Measurements from ENCODE around the gene SRP68.
"Not testable (repeated sequence)": the region's sequence is repeated elsewhere in the genome, so short reads cannot be mapped to it uniquely, and the experiment has no call there.

The SRP68 gene

DNA sequence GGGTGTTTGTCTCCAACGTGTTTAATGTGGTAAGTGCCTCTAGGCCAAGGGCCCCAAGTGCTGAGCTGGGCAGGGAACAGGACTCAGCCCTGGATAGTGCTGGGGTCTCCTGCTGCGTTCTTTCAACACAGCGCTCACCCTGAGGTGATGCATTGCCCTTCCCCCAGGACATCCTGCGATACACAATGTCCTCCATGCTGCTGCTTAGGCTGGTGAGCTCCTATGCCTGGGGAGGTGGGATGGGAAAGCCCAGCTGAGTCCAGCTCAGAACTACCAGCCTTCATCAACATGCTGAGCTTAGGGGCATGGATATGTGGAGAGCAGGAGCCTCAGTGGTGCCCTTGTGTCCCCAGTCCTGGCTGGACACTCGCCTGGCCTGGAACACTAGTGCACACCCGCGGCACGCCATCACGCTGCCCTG lies 7.2 kb upstream of the SRP68 start:
- TF ChIP-seq ZFP3 (CRISPR knock-in tag; IDR thresholded peaks at IDR 0.05) (no peak), ZNF8 (CRISPR knock-in tag; IDR thresholded peaks at IDR 0.05) (no peak), ISL1 (CRISPR knock-in tag; IDR thresholded peaks at IDR 0.05) (no peak), RARB (CRISPR knock-in tag; IDR thresholded peaks at IDR 0.05) (no peak), ZNF565 (CRISPR knock-in tag; conservative IDR thresholded peaks at IDR 0.05; ENCODE audit: low read depth) (no peak), SNAI2 (CRISPR knock-in tag; IDR thresholded peaks at IDR 0.05) (no peak), ZNF70 (CRISPR knock-in tag; IDR thresholded peaks at IDR 0.05) (no peak)
- TF ChIP-seq, protein P1, sequence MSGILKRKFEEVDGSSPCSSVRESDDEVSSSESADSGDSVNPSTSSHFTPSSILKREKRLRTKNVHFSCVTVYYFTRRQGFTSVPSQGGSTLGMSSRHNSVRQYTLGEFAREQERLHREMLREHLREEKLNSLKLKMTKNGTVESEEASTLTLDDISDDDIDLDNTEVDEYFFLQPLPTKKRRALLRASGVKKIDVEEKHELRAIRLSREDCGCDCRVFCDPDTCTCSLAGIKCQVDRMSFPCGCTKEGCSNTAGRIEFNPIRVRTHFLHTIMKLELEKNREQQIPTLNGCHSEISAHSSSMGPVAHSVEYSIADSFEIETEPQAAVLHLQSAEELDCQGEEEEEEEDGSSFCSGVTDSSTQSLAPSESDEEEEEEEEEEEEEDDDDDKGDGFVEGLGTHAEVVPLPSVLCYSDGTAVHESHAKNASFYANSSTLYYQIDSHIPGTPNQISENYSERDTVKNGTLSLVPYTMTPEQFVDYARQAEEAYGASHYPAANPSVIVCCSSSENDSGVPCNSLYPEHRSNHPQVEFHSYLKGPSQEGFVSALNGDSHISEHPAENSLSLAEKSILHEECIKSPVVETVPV (CRISPR knock-in tag; IDR thresholded peaks at IDR 0.05) = no peak; the same call in 1 of the 2 replicates
- TF ChIP-seq, protein P2, sequence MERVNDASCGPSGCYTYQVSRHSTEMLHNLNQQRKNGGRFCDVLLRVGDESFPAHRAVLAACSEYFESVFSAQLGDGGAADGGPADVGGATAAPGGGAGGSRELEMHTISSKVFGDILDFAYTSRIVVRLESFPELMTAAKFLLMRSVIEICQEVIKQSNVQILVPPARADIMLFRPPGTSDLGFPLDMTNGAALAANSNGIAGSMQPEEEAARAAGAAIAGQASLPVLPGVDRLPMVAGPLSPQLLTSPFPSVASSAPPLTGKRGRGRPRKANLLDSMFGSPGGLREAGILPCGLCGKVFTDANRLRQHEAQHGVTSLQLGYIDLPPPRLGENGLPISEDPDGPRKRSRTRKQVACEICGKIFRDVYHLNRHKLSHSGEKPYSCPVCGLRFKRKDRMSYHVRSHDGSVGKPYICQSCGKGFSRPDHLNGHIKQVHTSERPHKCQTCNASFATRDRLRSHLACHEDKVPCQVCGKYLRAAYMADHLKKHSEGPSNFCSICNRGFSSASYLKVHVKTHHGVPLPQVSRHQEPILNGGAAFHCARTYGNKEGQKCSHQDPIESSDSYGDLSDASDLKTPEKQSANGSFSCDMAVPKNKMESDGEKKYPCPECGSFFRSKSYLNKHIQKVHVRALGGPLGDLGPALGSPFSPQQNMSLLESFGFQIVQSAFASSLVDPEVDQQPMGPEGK (CRISPR knock-in tag; IDR thresholded peaks at IDR 0.05; ENCODE audit: borderline replicate concordance) = no peak
- TF ChIP-seq, protein P3, sequence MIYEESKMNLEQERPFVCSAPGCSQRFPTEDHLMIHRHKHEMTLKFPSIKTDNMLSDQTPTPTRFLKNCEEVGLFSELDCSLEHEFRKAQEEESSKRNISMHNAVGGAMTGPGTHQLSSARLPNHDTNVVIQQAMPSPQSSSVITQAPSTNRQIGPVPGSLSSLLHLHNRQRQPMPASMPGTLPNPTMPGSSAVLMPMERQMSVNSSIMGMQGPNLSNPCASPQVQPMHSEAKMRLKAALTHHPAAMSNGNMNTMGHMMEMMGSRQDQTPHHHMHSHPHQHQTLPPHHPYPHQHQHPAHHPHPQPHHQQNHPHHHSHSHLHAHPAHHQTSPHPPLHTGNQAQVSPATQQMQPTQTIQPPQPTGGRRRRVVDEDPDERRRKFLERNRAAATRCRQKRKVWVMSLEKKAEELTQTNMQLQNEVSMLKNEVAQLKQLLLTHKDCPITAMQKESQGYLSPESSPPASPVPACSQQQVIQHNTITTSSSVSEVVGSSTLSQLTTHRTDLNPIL (CRISPR knock-in tag; IDR thresholded peaks at IDR 0.05; ENCODE audit: low read depth) = no peak

DNA sequence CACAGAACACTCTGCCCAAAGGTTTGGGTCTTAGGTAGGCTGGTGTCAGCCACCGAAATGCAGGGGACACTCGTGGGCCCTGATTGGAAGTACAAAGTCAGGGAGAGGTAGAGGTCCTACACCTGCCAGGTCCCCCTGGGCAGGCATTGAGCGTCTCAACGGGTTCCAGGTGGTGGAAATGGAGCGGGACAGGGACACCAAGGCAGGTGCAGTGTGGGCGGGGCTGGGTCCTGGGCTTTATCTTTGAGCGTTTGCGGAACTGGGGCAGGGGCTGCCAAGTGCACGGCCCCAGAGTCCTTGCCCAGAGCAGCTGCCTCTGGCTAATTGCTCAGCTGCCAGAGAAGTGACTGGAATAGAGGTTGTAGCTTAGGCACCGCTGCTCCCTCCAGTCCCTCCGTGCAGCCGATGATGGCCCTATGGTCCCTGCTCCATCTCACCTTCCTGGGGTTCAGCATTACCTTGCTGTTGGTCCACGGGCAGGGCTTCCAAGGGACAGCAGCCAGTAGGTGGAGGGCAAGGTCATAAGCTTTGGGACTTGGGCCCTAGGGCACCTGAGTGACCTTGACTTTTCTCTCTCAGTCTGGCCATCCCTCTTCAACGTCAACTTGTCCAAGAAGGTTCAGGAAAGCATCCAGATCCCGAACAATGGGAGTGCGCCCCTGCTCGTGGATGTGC lies 6.7 kb upstream of the SRP68 start, which contains the start of gene ZACN:
ZACN (plus strand) TSS at position 323 of the 675 bp plus-strand sequence; CDS start at position 406, 83 bp downstream.
- ATAC-seq = peak; percentile 1; the same call in 2 of the 3 replicates
- TF ChIP-seq PPARA (CRISPR knock-in tag; IDR thresholded peaks at IDR 0.05; ENCODE audit: borderline replicate concordance) (no peak), ZFP3 (CRISPR knock-in tag; IDR thresholded peaks at IDR 0.05) (no peak), GLIS3 (CRISPR knock-in tag; IDR thresholded peaks at IDR 0.05) (no peak), ZNF565 (CRISPR knock-in tag; conservative IDR thresholded peaks at IDR 0.05; ENCODE audit: low read depth) (no peak), ARNTL (CRISPR knock-in tag; IDR thresholded peaks at IDR 0.05; ENCODE audit: borderline replicate concordance, low read depth) (no peak), RARB (CRISPR knock-in tag; IDR thresholded peaks at IDR 0.05) (no peak)
- TF ChIP-seq, protein P4, sequence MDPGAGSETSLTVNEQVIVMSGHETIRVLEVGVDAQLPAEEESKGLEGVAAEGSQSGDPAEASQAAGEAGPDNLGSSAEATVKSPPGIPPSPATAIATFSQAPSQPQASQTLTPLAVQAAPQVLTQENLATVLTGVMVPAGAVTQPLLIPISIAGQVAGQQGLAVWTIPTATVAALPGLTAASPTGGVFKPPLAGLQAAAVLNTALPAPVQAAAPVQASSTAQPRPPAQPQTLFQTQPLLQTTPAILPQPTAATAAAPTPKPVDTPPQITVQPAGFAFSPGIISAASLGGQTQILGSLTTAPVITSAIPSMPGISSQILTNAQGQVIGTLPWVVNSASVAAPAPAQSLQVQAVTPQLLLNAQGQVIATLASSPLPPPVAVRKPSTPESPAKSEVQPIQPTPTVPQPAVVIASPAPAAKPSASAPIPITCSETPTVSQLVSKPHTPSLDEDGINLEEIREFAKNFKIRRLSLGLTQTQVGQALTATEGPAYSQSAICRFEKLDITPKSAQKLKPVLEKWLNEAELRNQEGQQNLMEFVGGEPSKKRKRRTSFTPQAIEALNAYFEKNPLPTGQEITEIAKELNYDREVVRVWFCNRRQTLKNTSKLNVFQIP (CRISPR knock-in tag; IDR thresholded peaks at IDR 0.05; ENCODE audit: borderline replicate concordance, low read depth) = no peak

More for the DNA sequence above, 7.2 kb upstream of the SRP68 start:
- ATAC-seq = peak; percentile 10

DNA sequence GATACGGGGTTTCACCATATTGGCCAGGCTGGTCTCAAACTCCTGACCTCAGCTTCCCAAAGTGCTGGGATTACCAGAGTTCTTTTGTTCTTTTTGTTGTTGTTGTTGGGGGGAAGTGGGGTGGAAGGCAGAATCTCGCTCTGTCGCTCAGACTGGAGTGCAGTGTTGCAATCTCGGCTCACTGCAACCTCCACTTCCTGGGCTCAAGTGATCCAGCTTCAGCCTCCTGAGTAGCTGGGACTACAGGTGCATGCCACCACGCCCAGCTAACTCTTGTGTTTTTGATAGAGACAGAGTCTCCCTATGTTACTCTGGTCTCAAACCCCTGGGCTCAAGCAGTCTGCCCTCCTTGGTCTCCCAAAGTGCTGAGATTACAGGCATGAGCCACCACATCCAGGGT lies 6.1 kb upstream of the SRP68 start:
- ATAC-seq = not testable (repeated sequence)

DNA sequence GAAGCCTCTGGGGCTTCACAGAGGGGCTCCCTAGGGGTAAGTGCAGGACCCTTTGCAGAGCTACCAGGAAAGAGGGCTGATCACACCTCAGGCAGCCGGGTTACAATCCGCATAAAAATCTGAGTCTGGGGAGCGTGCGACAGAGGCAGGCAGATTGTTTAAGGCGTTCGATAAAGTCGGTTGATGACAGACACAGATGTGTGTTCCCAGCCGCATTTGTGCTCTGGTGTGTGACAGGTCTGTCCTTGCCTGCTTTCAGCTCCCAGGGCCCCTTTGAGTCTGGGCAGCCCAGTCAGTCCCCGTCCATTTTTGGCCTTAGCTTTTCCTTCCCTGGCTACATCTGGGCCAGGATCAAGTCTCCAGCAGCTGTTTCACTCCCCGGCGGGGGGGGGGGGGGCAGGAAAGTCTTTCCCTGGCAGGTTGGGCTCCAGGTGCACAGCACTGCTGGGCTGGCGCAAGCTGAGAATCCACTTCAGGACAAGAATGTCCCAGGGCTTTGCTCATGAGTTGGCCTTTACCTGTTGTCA lies 5.3 kb upstream of the SRP68 start:
- TF ChIP-seq ZNF565 (CRISPR knock-in tag; conservative IDR thresholded peaks at IDR 0.05; ENCODE audit: low read depth) (no peak), SNAI2 (CRISPR knock-in tag; IDR thresholded peaks at IDR 0.05) (no peak), PPARA (CRISPR knock-in tag; IDR thresholded peaks at IDR 0.05; ENCODE audit: borderline replicate concordance) (no peak), RARB (CRISPR knock-in tag; IDR thresholded peaks at IDR 0.05) (no peak), TOX (CRISPR knock-in tag; IDR thresholded peaks at IDR 0.05; ENCODE audit: borderline replicate concordance) (no peak), ZC3H10 (CRISPR knock-in tag; IDR thresholded peaks at IDR 0.05) (no peak), ARNTL (CRISPR knock-in tag; IDR thresholded peaks at IDR 0.05; ENCODE audit: borderline replicate concordance, low read depth) (no peak), OSR1 (CRISPR knock-in tag; IDR thresholded peaks at IDR 0.05) (no peak), ZFP30 (CRISPR knock-in tag; IDR thresholded peaks at IDR 0.05) (no peak)
- TF ChIP-seq, protein P2 (CRISPR knock-in tag; IDR thresholded peaks at IDR 0.05; ENCODE audit: borderline replicate concordance) = no peak
- TF ChIP-seq, protein P4 (CRISPR knock-in tag; IDR thresholded peaks at IDR 0.05; ENCODE audit: borderline replicate concordance, low read depth) = no peak
- no peak for ATAC-seq
